Left cardiac atrium (tissue), 4 donors: ENCODE measurements around the gene EEF1AKMT1. TPM values are rescaled to one million over a fixed set of nuclear protein-coding genes. Genes with fewer than 3 reads are reported as not detected.

Source experiments
- ATAC-seq, 2 donors: fragments of 200-7000 bp; cut with Tn5 transposase; one replicate each; pipeline ENCODE4 v1.9.1; 2020; ENCODE audit warnings: mild to moderate bottlenecking in 2 of 2, moderate library complexity in 2 of 2
- DNase-seq: peaks from one replicate; pipeline ENCODE4 v3.0.0-alpha.2; 2020
- intact Hi-C, 2 donors: fragments of 100-400 bp; cut with DNase I; formaldehyde crosslinking; loops; one replicate each; pipeline versions ENCODE4 v1.14.1 to v1.15.1; 2022 to 2023
- total RNA-seq, 2 donors: library from RNA; stranded (reverse); fragmentation: NEBNext Ultra II Directional; extraction: Animal tissue kit (Norgen Biotek cat#: 25700); gene quantifications; one replicate each; pipeline ENCODE4 v1.2.1, GENCODE V29; 2021
- donor health status: DM: no; HTN: yes; CAD: no.
- donor health status: DM: no; HTN: yes; CAD: no; lungs with severe emphysema.
- donor health status: DM: yes; HTN: yes; CAD: no.
- donor health status: Dilated cardiomyopathy.

Gene EEF1AKMT1
- total RNA-seq, 2 donors from 2014 or later = 9.4 to 13.1 TPM

DNA sequence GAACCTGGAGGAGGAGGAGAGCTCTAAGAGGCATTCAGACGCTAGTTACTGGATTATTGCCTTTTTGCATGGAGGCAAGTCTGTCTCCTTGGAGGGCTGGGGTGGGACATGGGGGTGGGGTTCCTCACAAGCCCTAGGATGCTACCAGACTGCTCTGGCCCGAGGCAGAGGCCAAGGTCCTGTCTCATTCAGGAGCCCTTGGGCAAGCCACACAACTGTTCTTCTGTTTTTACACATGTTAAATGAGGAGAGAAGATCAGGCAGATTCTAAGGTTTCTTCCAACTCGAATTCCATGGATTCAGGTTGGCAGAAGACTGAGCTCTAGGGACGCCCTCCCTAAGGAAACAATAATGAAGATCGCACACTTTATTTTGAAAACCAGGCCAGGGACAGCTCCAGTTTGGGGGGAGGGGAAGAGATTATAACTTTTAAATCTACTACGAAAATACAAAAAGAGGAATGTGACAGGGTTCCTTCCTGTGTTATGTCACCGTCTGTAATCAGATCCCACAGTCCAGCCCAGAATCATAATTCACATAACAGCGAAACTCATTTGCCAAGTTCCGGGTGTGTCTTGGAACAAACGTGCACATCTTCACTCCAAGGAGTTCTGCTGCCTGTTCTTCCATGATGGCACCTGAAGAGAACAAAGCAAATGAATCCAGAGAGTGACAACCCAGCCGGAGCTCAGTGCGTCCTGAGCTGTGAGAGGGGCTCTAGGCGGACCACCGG is 45.0 kb downstream of the EEF1AKMT1 start:
- DNase-seq (no peak), ATAC-seq (no peak)
- intact Hi-C loops = no loop called here

DNA sequence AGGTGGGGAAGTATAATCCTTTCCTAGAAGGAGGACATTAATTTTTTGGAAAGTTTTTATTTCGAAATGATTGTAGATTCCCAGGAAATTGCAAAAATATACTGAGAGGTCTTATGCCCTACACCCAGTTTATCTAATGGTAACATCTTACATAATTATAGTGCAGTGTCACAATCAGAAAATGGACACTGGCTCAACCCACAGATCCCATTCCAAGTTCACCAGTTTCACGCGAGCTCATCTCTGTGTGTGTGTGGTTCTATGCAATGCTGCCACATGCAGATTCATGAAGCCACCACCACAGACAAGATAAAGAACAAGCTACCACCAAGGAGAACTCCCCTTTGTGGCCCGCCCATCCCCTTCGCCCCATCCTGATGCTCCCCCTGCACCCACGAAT is 45.9 kb downstream of the EEF1AKMT1 start:
- DNase-seq = no peak
- ATAC-seq = no peak
- intact Hi-C loops = no loop called here

DNA sequence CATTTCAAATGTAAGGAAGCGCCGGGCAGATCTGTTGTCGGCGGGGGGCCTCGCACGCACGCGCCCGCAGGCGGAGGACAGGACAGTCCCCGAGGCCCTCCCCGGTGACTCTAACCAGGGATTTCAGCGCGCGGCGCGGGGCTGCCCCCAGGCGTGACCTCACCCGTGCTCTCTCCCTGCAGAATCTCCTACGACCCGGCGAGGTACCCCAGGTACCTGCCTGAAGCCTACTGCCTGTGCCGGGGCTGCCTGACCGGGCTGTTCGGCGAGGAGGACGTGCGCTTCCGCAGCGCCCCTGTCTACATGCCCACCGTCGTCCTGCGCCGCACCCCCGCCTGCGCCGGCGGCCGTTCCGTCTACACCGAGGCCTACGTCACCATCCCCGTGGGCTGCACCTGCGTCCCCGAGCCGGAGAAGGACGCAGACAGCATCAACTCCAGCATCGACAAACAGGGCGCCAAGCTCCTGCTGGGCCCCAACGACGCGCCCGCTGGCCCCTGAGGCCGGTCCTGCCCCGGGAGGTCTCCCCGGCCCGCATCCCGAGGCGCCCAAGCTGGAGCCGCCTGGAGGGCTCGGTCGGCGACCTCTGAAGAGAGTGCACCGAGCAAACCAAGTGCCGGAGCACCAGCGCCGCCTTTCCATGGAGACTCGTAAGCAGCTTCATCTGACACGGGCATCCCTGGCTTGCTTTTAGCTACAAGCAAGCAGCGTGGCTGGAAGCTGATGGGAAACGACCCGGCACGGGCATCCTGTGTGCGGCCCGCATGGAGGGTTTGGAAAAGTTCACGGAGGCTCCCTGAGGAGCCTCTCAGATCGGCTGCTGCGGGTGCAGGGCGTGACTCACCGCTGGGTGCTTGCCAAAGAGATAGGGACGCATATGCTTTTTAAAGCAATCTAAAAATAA is 52.1 kb downstream of the EEF1AKMT1 start:
- DNase-seq (peak; percentile 80), ATAC-seq (peak; percentile 72 to 81)
- intact Hi-C loops = no loop called here

DNA sequence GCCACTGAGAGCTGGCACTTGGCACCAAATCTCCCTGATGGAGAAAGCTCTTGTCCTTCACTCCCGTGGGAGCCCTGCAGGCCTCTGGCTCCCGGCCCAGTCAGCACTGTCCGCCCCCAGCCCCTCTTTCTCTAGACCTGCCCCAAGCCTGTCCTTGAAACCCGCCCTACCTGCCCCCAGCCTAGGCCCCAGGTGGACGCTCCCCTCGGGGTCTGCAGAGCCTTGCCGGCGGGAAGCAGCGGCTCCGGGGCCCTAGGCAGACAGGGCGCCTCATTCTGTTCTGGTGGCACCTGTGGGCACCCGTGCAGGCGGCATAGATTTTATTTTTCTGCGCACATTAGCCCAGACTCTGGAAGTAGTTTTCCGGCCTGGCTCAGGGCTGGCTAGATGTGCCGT is 52.7 kb downstream of the EEF1AKMT1 start:
- DNase-seq = no peak
- ATAC-seq = no peak
- intact Hi-C loops = no loop called here

DNA sequence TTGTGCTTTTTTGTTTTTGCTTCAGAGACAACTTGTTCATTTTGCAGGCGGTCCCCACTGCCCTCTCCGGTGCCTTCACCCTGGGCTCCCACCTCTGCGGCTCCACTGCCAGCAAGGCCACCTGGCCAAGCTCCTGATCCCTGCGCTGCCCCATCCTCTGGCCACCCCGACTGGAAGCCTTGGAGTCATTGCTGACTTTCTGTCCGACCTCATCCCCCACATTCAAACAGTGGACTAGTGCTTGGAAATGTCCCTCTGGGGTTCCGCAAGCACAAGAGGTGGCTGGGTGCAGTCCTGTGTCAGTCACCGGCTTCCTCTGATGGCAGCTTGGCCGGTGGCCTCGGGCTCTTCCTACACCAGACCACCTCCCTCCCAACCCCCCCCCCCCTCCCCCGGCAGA is 53.3 kb downstream of the EEF1AKMT1 start:
- no peak for ATAC-seq
- intact Hi-C loops = no loop called here

DNA sequence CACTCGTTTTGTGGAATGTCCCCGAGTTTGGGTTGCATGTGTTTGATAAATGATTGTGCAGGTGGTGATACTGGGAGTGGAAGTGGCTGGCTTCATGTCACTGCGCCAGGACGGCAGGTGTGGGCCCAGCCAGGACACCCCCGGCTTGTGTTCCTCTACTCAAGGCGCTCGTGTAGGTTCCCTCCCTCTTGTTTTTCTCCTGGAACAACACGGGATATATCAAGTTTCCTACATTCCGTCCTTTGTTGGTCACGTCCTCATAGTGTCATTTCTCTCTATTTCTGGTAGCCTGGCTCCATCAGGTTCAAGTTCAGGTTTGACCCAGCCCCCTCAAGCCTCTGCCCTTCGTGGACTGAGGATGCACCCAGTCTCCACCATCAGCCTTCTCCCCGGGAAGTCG is 54.0 kb downstream of the EEF1AKMT1 start:
- ATAC-seq (no peak), DNase-seq (no peak)
- intact Hi-C loops = loop anchor here in 1 of 2 donors (10.0 kb wide), 1 partner anchor 225 kb away; no protein-coding TSS in a partner anchor

More for the DNA sequence above, 53.3 kb downstream of the EEF1AKMT1 start:
- no peak for DNase-seq

DNA sequence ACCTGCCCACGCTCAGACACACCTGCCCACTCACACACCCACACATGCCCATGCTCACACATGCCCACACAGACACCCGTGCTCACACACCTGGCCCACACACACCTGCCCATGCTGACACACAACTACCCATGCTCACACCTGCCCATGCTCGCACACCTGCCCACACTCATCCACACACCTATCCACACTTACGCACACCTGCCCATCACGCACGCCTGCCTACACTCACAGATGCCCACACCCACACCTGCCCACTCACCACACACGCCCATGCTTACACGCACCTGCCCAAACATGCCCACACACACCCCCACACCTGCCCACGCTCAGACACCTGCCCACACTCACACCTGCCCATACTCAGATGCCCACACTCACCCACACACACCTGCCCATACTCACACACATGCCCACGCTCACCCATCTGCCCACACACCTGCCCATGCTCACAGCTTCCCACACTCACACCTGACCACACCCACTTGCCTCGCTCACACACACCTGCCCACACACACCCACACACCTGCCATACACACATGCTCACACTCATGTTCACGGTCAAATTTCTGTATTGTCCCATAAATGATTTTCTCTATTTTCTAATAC is 54.7 kb downstream of the EEF1AKMT1 start:
- no peak for ATAC-seq
- DNase-seq = no peak
- intact Hi-C loops = loop anchor here in 1 of 2 donors (10.0 kb wide), 1 partner anchor 224 kb away; no protein-coding TSS in a partner anchor

DNA sequence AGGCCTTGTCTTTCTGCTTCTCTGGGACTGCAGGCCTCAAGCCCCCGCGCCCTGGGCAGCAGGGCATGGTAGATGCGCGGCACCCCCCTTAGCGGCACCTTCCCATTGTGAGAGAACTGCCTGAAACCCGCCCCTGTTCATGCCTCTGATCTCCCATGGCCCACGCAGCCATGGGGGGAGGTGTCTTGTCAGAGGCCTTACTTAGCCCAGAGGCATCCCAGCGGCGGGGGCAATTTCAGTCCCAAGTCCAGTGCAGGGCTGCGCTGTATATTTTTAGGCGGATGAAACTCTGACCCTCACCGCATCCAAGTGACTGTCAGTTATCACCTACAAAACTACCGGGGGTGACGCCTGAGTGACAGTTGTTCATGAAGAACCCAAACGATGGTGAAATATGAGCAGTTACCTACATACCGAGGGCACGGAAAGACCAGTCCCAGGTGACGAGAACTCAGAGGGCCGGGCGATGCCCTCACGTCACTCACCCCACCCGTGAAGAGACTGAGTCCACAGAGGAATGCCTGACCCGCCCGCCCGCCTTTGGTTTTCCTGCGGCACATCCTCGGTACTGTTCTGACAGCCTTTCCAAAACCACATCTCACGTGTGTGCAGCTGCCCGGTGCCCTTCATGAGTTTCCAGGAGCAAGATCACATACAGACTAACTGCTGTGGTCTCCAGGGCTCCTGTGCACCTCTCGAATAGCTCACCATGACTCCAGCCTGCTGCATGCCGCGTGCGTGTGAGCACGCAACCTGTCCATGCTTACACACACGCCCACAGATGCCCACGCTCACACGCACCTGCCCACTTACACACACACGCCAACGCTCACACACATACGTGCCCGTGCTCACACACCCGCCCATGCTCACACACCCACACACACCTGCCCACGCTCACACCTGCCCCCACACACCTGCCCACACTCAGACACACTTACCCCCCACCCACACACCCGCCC is 55.9 kb downstream of the EEF1AKMT1 start:
- no peak for DNase-seq
- intact Hi-C loops = loop anchor here in 1 of 2 donors (10.0 kb wide), 1 partner anchor 223 kb away; no protein-coding TSS in a partner anchor
- no peak for ATAC-seq

DNA sequence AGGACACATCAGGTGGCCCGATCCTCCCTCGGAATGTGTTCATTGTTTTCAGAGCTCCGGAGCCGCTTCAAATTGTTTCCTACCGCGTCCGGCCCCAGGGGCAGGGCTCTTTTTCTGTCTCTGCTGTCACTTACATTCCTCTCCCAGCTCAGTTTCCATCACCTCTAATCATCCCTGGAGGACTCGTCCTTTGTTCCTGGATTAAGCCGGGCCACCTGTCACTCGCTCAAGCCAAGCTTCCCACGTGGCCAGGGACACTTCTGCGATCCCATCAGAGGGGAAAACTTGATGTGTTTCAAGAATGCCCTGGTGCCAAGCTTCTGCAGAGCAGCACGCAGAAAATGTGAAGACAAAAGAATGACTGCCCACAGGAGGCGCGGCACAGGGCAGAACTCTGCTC is 56.8 kb downstream of the EEF1AKMT1 start:
- ATAC-seq (no peak), DNase-seq (no peak)
- intact Hi-C loops = loop anchor here in 1 of 2 donors (10.0 kb wide), 1 partner anchor 222 kb away; no protein-coding TSS in a partner anchor

DNA sequence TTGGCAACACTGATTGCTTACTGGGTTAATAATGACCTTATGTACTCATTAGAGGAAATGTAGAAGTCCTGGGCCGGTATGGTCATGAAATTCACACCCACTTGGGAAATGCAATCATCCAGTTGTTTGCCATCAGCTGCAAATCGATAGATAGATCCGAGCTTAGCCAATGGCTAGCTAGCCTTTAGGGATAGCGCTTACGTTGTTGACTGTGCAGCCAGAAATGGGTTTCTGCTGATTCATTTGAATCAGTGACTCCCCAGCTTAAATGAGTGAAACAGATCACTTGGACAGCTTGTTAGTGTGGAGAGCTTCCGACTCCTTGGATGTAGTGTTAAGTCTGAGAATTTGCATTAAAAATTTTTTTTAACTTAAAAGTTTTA is 58.4 kb downstream of the EEF1AKMT1 start:
- intact Hi-C loops = loop anchor here in 1 of 2 donors (10.0 kb wide), 1 partner anchor 221 kb away; no protein-coding TSS in a partner anchor
- no peak for ATAC-seq
- no peak for DNase-seq

DNA sequence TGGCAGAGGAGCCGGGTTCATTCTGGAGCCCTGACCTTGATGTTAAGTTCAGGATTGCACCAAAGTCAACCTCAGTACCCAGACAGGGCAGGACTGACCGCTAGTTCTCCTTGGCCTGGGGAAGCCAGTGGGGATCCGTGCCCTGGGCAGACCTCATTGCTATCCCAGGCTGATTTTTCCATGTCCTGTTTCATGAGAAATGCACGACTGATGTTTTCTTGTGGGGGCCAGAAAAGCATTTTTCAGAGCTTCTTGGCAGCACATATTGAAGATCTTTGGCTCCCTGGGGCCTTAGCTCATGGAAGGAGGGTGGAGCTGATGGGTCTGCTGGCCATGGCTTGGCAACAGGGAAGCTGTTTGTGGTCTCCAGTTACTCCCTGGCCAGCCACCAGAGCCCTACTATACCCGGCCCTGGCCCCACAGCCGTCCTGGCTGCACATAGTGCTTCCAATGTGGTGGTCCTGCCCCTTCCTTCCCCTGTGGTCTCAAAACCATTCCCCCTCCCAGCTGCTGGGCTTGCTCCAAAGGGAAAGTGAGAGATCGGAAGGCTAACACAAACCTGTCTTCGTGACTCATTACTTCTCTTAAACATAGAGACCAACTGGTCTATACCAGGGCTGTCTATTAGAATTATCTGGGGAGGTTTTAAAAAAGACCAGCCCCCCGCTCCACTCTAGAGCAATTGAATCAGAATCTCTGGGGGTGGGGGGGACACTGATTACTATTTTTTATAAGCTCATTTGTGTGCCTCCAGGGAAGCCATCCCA is 59.0 kb downstream of the EEF1AKMT1 start:
- ATAC-seq (peak; percentile 75 to 76), DNase-seq (peak; percentile 77)
- intact Hi-C loops = loop anchor here (5.0 to 10.0 kb wide), 3 partner anchors 113 to 220 kb away; no protein-coding TSS in a partner anchor

DNA sequence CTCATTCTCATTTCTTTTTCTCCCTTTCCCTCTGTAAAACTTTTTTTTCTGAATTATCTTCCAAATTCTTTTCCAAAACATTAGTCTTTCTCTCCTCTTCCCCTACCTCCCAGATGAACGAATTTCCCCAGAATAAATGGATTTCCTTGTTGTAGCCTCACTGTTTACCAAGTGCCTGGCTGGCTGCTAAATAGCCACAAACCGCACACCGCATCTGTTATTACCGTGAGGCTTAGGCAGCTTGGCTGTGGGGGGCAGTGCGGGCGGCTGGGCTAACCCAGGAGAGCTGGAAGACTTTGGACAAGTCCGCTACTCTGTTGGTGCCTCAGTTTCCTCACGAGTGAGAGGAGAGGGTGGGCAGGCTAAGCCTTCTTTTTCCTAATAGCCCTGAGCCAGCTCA is 59.6 kb downstream of the EEF1AKMT1 start:
- intact Hi-C loops = loop anchor here (5.0 to 10.0 kb wide), 3 partner anchors 113 to 219 kb away; no protein-coding TSS in a partner anchor
- no peak for DNase-seq

DNA sequence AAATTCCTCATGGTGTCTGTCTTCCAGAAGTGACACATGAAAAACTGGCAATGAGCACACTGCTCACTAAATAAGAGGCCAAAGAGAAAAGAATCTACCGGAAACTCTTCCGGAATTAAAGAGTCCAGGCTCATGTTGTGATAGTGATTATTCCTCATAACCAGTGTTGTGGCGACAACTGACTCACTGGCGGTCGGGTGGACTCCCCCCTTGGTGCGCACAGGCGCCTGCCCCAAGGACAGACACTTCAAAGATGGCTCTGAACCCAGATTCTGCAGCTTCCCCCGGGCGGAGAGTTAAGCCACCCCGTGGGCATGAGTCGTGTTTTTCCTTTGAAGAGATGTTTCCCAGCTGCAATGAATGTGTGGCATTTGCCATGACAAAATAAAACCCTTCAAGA is 60.0 kb downstream of the EEF1AKMT1 start:
- DNase-seq (peak; percentile 59), ATAC-seq (peak; percentile 9 to 72)
- intact Hi-C loops = loop anchor here (2.0 to 10.0 kb wide), 4 partner anchors 114 to 219 kb away; no protein-coding TSS in a partner anchor

More for the DNA sequence above, 59.6 kb downstream of the EEF1AKMT1 start:
- peak in 1 of 2 donors; percentile 37 for ATAC-seq

DNA sequence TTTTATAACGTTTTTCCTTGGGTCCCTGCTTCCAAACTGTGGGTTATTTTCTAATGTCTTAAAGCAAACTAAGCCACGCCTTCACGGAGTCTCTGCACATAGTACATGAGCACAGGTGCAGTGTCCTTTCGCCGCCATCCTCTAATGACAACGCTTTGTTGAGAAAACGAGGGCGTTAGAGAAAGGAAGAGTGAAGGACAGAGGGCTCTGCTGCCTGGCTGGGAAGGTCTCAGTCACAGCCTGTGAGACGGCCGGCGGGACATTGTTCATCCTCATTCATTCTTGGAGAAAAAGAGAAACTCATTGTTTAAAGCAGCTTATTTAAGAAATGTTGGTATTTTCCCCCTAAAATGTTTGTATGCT is 60.8 kb downstream of the EEF1AKMT1 start:
- ATAC-seq (no peak), DNase-seq (no peak)
- intact Hi-C loops = loop anchor here (2.0 to 10.0 kb wide), 4 partner anchors 114 to 218 kb away; no protein-coding TSS in a partner anchor

DNA sequence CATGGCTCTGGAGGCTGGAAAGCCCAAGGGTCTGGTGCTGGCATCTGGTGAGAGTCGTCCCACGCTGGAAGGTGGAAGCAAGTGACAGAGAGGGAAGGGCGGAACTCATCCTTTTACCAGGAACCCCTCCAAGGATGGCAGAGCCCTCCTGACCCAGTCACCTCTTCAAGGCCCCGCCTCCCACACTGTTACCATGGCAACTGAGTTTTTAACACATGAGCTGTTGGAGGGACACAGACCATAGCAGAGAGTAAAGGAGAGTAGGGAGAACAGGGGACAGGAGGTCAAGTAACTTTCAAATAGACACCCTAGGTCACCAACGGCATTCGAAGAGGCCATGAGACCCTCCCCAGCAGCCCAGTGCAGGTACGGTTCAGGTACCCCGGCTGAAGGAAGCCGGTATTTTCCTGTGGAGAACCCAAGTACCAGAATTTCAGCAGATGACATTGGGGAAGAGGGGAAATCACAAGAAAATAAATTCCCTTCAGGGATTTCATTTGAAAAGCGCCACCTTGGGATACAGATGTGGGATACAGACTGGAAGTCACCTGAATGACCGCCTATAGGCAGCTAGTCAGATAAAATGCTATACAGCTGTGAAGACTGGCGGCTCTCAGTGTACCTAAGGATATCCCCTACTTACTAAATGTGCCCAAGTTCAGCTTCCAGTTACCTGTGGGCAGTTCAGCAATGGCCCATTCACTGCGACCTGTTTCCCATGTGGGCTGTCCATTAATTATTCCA is 62.3 kb downstream of the EEF1AKMT1 start:
- intact Hi-C loops = loop anchor here (2.0 to 10.0 kb wide), 4 partner anchors 116 to 217 kb away; no protein-coding TSS in a partner anchor
- DNase-seq (no peak), ATAC-seq (no peak)

DNA sequence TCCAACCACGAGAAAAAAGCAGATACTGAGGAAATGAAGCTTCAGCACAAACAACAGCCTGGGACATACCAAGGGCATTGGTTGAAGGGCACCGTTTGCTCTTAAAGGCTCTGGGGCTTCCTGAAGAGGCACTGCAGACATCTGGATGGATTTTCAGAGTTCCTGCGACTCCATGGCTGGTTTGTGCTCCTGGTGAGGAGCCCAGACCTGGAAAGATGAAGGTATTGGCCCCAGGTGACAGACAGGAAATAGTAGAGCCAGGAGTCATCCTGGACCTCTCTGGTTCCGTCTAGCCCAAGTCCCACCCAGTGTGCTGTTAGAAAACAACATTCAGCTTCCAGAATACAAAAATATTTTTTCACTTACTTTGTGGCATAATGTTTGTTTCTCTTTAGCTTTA is 64.0 kb downstream of the EEF1AKMT1 start:
- DNase-seq = no peak
- intact Hi-C loops = loop anchor here (5.0 to 10.0 kb wide), 3 partner anchors 118 to 215 kb away; no protein-coding TSS in a partner anchor
- no peak for ATAC-seq

DNA sequence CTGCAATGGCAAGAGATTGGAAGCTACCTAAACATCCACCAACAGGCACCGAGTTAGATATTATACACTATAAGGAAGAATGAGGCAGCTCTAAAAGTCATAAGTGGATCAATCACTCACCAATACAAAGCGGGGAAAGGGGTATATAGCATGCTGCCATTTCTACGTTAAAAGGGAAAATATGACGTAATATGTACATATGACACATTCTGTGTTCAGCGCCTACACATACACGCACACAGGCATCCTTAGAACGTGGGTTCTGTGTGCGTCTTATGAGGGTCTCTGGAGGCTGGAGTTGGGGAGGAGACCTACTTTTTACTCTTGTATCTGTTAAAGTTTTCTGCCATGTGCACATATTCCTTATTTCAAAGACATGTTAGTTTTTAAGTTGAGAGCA is 64.4 kb downstream of the EEF1AKMT1 start:
- DNase-seq (no peak), ATAC-seq (no peak)
- intact Hi-C loops = no loop called here
